Measurements from ENCODE around the gene ASB16. TPM values are rescaled to one million over a fixed set of nuclear protein-coding genes. Genes with fewer than 3 reads are reported as not detected.

The ASB16 gene
- total and polyA plus RNA-seq, 9 of the 15 experiments (the other 6 are each of a cell fraction or from before 2014, with no cell fraction given), result 0.03 to 0.07 TPM; not detected in 7

DNA sequence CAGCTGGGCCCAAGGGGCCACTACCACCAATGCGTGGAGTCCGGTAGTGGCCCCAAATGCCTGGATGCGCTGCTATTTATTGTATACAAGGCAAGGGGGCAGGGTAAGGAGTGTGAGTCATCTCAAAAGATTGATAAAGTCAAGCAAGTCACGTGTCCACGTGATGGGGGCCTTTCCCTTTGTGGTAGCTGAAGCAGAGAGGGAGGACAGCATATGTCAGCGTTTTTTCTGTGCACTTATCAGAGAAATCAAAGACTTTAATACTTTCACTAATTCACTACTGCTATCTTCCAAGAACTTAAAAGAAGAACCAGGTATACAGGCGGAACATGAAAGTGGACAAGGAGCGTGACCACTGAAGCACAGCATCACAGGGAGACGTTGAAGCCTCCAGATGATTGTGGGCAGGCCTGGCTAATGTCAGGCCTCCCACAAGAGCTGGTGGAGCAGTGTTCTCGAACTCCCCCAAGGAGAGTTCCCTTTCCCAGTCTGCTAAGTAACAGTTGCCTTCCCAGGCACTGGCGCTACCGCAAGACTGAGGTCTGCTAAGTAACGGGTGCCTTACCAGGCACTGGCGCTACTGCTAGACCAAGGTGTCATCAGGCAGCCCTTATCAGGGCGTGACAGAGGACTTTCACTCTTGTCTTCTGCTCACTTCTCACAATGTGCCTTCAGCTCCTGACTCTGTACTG lies 10.8 kb upstream of the ASB16 start (continued):
- TF ChIP-seq ZNF282 (CRISPR knock-in tag; IDR thresholded peaks at IDR 0.05) (no peak), ZNF175 (CRISPR knock-in tag; IDR thresholded peaks at IDR 0.05; ENCODE audit: low read depth) (no peak), GABPB1 (CRISPR knock-in tag; IDR thresholded peaks at IDR 0.05) (peak; percentile 39; the same call in 1 of the 2 replicates), CHD2 (IDR thresholded peaks at IDR 0.05; ENCODE audit: low read depth, low read length) (no peak), TBP (optimal IDR thresholded peaks at IDR 0.05; ENCODE audit: low read depth, low read length) (peak; percentile 25), RBM39 (optimal IDR thresholded peaks at IDR 0.05; ENCODE audit: low read depth, low read length) (no peak), CHD1 (IDR thresholded peaks at IDR 0.05; ENCODE audit: low read length) (no peak), HEY1 (CRISPR knock-in tag; IDR thresholded peaks at IDR 0.05; ENCODE audit: borderline replicate concordance) (no peak), JUN (IDR thresholded peaks at IDR 0.05; ENCODE audit: borderline replicate concordance, low read depth, low read length) (peak; percentile 91), JUN (CRISPR knock-in tag; IDR thresholded peaks at IDR 0.05; ENCODE audit: borderline replicate concordance) (no peak), ADNP (tag; IDR thresholded peaks at IDR 0.05) (peak; percentile 53; the same call in 1 of the 2 replicates), XRCC3 (IDR thresholded peaks at IDR 0.05) (no peak), ZNF133 (CRISPR knock-in tag; IDR thresholded peaks at IDR 0.05) (no peak), ZNF75A (CRISPR knock-in tag; IDR thresholded peaks at IDR 0.05) (no peak), EGR1 (conservative IDR thresholded peaks at IDR 0.05) (no peak), L3MBTL2 (IDR thresholded peaks at IDR 0.05) (peak; percentile 82), NFYB (IDR thresholded peaks at IDR 0.05; ENCODE audit: extremely low read depth, insufficient read length) (no peak), CEBPB (tag; IDR thresholded peaks at IDR 0.05) (no peak), NONO (IDR thresholded peaks at IDR 0.05; ENCODE audit: low read depth in 2 of 2, low read length in 1 of 2) (no peak), MAFF (IDR thresholded peaks at IDR 0.05; ENCODE audit: low read length) (peak; percentile 88), SRSF3 (IDR thresholded peaks at IDR 0.05; ENCODE audit: insufficient read depth, low read length) (no peak), TEAD4 (IDR thresholded peaks at IDR 0.05; ENCODE audit: low read length) (peak; percentile 68), TEAD4 (CRISPR knock-in tag; IDR thresholded peaks at IDR 0.05; ENCODE audit: borderline replicate concordance) (no peak), KLF13 (tag; IDR thresholded peaks at IDR 0.05; ENCODE audit: borderline replicate concordance, low read depth) (no peak), CBFA2T2 (conservative IDR thresholded peaks at IDR 0.05) (peak; percentile 79), ZNF121 (CRISPR knock-in tag; conservative IDR thresholded peaks at IDR 0.05) (no peak)
- TF ChIP-seq, protein P1, sequence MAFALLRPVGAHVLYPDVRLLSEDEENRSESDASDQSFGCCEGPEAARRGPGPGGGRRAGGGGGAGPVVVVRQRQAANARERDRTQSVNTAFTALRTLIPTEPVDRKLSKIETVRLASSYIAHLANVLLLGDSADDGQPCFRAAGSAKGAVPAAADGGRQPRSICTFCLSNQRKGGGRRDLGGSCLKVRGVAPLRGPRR (CRISPR knock-in tag; IDR thresholded peaks at IDR 0.05), result no peak
- TF ChIP-seq, protein P2, sequence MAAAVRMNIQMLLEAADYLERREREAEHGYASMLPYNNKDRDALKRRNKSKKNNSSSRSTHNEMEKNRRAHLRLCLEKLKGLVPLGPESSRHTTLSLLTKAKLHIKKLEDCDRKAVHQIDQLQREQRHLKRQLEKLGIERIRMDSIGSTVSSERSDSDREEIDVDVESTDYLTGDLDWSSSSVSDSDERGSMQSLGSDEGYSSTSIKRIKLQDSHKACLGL (CRISPR knock-in tag; IDR thresholded peaks at IDR 0.05; ENCODE audit: borderline replicate concordance, poor library complexity, severe bottlenecking), result no peak
- TF ChIP-seq, protein P3, sequence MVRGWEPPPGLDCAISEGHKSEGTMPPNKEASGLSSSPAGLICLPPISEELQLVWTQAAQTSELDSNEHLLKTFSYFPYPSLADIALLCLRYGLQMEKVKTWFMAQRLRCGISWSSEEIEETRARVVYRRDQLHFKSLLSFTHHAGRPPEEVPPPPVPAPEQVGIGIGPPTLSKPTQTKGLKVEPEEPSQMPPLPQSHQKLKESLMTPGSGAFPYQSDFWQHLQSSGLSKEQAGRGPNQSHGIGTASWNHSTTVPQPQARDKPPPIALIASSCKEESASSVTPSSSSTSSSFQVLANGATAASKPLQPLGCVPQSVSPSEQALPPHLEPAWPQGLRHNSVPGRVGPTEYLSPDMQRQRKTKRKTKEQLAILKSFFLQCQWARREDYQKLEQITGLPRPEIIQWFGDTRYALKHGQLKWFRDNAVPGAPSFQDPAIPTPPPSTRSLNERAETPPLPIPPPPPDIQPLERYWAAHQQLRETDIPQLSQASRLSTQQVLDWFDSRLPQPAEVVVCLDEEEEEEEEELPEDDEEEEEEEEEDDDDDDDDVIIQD (CRISPR knock-in tag; IDR thresholded peaks at IDR 0.05), result no peak
